ENCODE measurements around the gene UBE2H. TPM values are rescaled to one million over a fixed set of nuclear protein-coding genes. Genes with fewer than 3 reads are reported as not detected.
A peak's percentile ranks its signal among the peaks of the same experiment; 100 is the strongest.

The UBE2H gene
- total and polyA plus RNA-seq, 5 experiments from 2014 or later: 36.4 to 61.4 (median 46.7) TPM

- Mint-ChIP-seq H3K36me3 (peaks cover 0 to 8% (median 0%) of the 10 kb centered on the region in 3 donors), H3K4me1 (peaks cover 27 to 53% (median 44%) of the 10 kb centered on the region in 4 donors), H3K27ac (peak overlapping the region in 1 of 10 donors; percentile 6), H3K27me3 (peaks cover 21 to 72% (median 45%) of the 10 kb centered on the region in 5 donors), H3K4me3 (peak overlapping the region in 9 of 10 donors; percentile 59 to 85 (median 66)), H3K9me3 (no peaks in the 10 kb centered on the region)
- DNase-seq (no peak), ATAC-seq (no peak)
- POLR2A ChIA-PET: interaction anchor here (0.6 kb wide), 1 partner anchor 1072 kb away, joined by 3 read pairs; no protein-coding TSS in a partner anchor
Measured at GRCh38 chr7:129783584-129783919, 169.2 kb downstream of the UBE2H start.

GRCh38 chr7:129782818-129783583 is 169.8 kb downstream of the UBE2H start:
- Mint-ChIP-seq H3K36me3 (peaks cover 0 to 8% (median 0%) of the 10 kb centered on the region in 3 donors), H3K27ac (no peak overlapping the region), H3K9me3 (no peaks in the 10 kb centered on the region), H3K27me3 (peaks cover 21 to 76% (median 48%) of the 10 kb centered on the region in 5 donors), H3K4me3 (peak overlapping the region; percentile 36 to 85 (median 75)), H3K4me1 (peaks cover 27 to 55% (median 44%) of the 10 kb centered on the region in 4 donors)
- POLR2A ChIA-PET: no interaction called here
- peak in 1 of 10 donors; percentile 11 for DNase-seq
- ATAC-seq: no peak

DNA sequence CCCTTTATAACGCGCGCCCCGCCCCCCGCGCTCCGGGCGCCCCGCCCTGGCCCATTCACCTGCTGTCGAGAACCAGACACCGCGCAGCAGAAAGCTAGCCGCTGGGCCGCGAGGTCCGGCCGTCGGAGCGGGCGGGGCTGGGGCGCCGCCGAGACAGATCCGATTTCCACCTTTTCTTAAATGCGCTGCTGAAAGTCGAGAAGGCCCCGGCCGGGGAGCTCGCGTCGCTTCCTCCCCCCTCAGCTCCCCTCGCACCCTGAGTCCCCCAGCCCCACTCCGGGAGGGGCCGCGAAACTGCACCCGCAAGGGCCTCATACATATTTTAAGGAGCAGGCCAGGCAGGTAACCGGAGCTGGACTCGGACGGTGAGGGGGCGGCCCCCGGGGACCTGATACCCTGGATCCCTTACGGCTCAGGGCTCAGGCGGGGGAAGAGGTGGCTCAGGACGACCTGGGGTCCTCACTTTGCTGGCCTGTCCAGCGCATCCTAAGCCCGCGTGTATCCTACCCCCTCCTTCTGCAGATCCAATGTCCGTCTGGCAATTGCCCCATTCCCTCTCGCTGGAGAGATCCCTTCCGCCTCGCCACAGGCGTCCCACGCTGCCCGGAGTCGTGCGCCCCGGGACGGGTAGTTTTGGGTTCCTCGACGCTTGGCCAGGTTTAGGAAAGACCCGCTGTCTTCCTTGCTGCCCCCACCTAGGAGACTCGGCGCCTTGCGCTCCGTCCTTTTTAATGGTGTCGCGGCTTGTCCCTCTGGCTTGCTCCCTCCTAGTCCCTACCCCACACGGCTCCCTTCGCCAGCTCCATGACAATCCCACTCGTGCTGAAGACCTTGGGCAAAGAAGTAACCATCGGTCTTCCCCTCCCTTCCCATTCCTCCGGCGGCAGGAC is 170.6 kb downstream of the UBE2H start:
- Mint-ChIP-seq H3K4me1 (peaks cover 29 to 55% (median 48%) of the 10 kb centered on the region in 4 donors), H3K36me3 (peaks cover 0 to 8% (median 0%) of the 10 kb centered on the region in 3 donors), H3K4me3 (peak overlapping the region; percentile 12 to 89 (median 80)), H3K9me3 (no peaks in the 10 kb centered on the region), H3K27me3 (peaks cover 21 to 76% (median 52%) of the 10 kb centered on the region in 5 donors), H3K27ac (peak overlapping the region in 1 of 10 donors; percentile 29)
- POLR2A ChIA-PET: interaction anchor here (0.6 kb wide), 1 partner anchor 356 kb away, joined by 3 read pairs; no protein-coding TSS in a partner anchor
- peak in 1 of 10 donors; percentile 18 for DNase-seq
- ATAC-seq: no peak

DNA sequence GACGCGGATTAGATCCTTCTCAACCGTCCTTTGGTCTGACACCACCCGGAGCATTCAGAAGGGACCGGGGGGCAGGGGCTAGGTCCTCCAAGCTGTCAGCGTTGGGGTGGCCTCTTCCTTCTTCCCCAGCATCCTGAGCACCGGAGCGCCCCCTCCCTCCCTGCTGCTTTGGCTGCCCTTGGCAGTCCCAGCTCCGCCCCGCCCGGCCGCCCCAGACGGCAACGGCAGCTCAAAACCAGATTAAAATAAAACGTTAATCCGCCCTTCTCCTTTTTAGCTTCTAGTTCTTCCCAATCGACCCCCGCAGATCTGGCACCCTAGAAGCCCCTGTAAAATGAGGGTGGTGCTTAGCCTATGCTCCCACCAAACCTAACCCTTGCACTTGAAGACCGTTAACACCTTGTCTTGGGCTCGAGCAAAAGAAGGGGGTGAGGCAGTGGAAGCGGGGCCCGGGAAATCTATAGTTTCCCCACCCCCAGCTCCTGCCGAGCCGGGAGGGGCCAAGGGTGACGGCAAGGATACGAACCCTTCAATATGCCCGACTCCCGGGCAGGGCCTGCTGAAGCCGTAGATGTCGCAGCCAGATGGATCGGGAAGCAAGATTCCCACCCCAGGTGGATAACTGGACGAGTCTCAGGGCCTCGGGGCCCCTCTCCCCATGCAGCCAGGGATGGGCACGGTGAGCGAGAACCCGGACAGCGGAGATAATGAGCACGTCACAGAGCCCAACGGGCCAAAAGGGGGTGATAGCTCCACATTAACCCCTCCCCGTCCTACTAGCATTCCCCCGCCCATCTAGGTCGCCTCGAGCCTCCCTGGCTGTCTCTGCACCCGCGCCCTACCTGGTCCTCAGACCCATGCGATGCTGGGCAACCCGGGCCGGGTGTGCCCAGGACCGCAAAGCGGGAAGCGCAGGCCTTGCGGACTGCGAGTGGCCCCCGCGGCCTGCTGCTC is 171.5 kb downstream of the UBE2H start:
- Mint-ChIP-seq H3K4me3 (peak overlapping the region; percentile 70 to 89 (median 86)), H3K9me3 (no peaks in the 10 kb centered on the region), H3K27me3 (peaks cover 19 to 71% (median 50%) of the 10 kb centered on the region in 5 donors), H3K27ac (peak overlapping the region in 3 of 10 donors; percentile 38 to 76 (median 56)), H3K4me1 (peaks cover 28 to 51% (median 45%) of the 10 kb centered on the region in 4 donors), H3K36me3 (peaks cover 0 to 8% (median 0%) of the 10 kb centered on the region in 3 donors)
- no peak for ATAC-seq
- POLR2A ChIA-PET: no interaction called here
- DNase-seq: peak in 2 of 10 donors; percentile 26 to 29

Other genes with a start within 250 kb of the UBE2H start
- 10 to 100 TPM; 20.5 to 21.3 TPM for gene ZC3HC1, start 98.4 kb upstream of the UBE2H start, total RNA-seq
- 10 to 100 TPM in 1 of 3 donors, 1 to 10 TPM in 2; 7.4 to 14.2 (median 7.8) TPM for gene ZC3HC1, start 98.4 kb upstream of the UBE2H start, polyA plus RNA-seq
- 10 to 100 TPM; 19.1 to 19.5 TPM for gene KLHDC10, start 117.6 kb upstream of the UBE2H start, total RNA-seq
- gene KLHDC10, start 117.6 kb upstream of the UBE2H start, polyA plus RNA-seq: 1 to 10 TPM; 1.9 to 2.4 (median 2.3) TPM